DND-41 (cell line): Measurements from ENCODE around the gene EXD3.

Source experiments
- EZH2 ChIP-seq: IDR thresholded peaks from 3 replicates; pipeline ENCODE4 v1.6.1; 2012; ENCODE audit warnings: borderline replicate concordance, low read depth, mild to moderate bottlenecking, moderate library complexity, low read length, inconsistent platforms; ENCODE audit not compliant: severe bottlenecking
- TF ChIP-seq, protein P1 (sequence below): IDR thresholded peaks from 2 replicates; pipeline ENCODE4 v1.5.1; 2012; ENCODE audit warnings: borderline replicate concordance, low read length, moderate library complexity, mild to moderate bottlenecking; ENCODE audit not compliant: poor library complexity, severe bottlenecking; ENCODE audit errors: extremely low read depth

DNA sequence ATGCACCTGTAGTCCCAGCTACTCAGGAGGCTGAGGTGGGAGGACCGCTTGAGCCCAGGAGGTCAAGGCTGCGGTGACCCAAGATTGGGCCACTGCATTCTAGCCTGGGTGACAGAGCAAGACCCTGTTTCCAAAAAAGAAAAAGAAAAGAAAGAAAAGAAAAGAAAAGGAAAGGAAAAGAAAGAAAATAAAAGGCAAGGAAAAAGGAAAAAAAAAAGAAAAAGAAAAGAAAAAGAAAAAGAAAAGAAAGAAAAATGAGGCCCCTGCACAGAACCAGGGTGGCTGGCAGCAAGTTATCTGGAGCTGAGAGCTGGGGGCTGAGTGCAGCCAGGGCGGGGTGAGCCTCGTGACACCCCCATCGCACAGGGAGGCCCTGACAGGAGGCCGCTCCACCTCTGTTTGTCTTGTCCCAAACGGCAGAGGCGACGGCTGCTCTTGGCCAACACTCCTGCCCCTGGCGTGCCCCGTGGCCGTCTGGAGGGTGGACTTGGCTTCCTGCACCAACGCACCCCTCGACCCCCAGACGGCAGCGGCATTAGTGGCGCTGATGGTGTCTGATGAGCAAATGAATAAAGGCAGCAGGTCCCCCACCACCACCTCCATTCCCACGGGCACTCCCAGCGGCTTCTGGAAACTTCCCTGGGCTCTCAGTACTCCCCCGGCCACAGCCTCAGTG lies 16.7 kb downstream of the EXD3 start:
- TF ChIP-seq, protein P1, sequence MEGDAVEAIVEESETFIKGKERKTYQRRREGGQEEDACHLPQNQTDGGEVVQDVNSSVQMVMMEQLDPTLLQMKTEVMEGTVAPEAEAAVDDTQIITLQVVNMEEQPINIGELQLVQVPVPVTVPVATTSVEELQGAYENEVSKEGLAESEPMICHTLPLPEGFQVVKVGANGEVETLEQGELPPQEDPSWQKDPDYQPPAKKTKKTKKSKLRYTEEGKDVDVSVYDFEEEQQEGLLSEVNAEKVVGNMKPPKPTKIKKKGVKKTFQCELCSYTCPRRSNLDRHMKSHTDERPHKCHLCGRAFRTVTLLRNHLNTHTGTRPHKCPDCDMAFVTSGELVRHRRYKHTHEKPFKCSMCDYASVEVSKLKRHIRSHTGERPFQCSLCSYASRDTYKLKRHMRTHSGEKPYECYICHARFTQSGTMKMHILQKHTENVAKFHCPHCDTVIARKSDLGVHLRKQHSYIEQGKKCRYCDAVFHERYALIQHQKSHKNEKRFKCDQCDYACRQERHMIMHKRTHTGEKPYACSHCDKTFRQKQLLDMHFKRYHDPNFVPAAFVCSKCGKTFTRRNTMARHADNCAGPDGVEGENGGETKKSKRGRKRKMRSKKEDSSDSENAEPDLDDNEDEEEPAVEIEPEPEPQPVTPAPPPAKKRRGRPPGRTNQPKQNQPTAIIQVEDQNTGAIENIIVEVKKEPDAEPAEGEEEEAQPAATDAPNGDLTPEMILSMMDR, result no peak
- TF ChIP-seq EZH2, result no peak
